Uterus (tissue), 2 donors: ENCODE results near the gene PPFIBP1.

Experiments used
- CTCF ChIP-seq, 4 experiments: fragments of 200-600 bp in 2 of 4; fragments of 450-650 bp in 2 of 4; sonication (generic) in 2 of 4; IDR thresholded peaks; one replicate each; pipeline ENCODE4 v1.5.1; 2016 to 2019; ENCODE audit warnings: antibody characterized with exemption in 4 of 4, mild to moderate bottlenecking in 2 of 4, moderate library complexity in 1 of 4
- POLR2A ChIP-seq, 2 donors: fragments of 450-650 bp; IDR thresholded peaks; one replicate each; pipeline ENCODE4 v1.6.1; 2016; ENCODE audit warnings: antibody characterized with exemption in 2 of 2, mild to moderate bottlenecking in 1 of 2, moderate library complexity in 1 of 2

- TF ChIP-seq CTCF (IDR thresholded peaks at IDR 0.05) (no peak), POLR2A (IDR thresholded peaks at IDR 0.05) (no peak)
Measured at GRCh38 chr12:27695556-27696292, 171.7 kb downstream of the PPFIBP1 start.
